ENCODE results near the gene PDE6C.

DNA sequence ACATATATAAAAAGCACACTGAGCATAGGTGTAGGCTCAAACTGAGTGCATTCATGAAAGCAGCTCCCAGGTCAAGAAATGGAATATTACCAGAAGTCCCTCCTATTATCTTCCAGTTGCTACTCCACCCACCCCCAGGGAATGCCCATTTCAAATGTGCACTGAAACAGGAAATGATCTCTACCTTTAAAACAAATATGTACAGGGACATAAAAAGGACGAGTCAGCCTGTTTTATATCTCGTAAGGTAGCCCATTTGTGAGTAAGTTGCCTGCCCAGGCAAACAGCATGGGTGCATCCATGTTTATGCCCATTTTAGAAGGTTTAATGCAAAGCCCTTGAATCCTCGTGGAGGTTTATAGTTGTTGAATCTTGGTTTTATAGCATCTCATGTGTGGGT lies 35.4 kb upstream of the PDE6C start:
- TF ChIP-seq, protein P1, sequence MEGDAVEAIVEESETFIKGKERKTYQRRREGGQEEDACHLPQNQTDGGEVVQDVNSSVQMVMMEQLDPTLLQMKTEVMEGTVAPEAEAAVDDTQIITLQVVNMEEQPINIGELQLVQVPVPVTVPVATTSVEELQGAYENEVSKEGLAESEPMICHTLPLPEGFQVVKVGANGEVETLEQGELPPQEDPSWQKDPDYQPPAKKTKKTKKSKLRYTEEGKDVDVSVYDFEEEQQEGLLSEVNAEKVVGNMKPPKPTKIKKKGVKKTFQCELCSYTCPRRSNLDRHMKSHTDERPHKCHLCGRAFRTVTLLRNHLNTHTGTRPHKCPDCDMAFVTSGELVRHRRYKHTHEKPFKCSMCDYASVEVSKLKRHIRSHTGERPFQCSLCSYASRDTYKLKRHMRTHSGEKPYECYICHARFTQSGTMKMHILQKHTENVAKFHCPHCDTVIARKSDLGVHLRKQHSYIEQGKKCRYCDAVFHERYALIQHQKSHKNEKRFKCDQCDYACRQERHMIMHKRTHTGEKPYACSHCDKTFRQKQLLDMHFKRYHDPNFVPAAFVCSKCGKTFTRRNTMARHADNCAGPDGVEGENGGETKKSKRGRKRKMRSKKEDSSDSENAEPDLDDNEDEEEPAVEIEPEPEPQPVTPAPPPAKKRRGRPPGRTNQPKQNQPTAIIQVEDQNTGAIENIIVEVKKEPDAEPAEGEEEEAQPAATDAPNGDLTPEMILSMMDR (IDR thresholded peaks at IDR 0.05; ENCODE audit: insufficient read depth, low read depth, low read length) = no peak
- TF ChIP-seq EZH2 (IDR thresholded peaks at IDR 0.05; ENCODE audit: insufficient read depth, low read length) = no peak
